ENCODE results near the gene DNAJC2. TPM values are rescaled to one million over a fixed set of nuclear protein-coding genes. Genes with fewer than 3 reads are reported as not detected.
"Not testable (repeated sequence)": the region's sequence is repeated elsewhere in the genome, so short reads cannot be mapped to it uniquely, and the experiment has no call there.

DNAJC2 gene
- total RNA-seq, 2 donors from 2014 or later = 28.8 to 44.0 TPM

- peaks cover 11% of the 10 kb centered on the region for H3K4me1 Mint-ChIP-seq
- H3K27me3 Mint-ChIP-seq = no peaks in the 10 kb centered on the region
- ATAC-seq (replicated peaks) = peak; percentile 55
- H3K36me3 Mint-ChIP-seq (ENCODE audit: low read depth) = peaks cover 99% of the 10 kb centered on the region
- peak overlapping the region; percentile 28 for H3K27ac Mint-ChIP-seq
- peaks cover 3% of the 10 kb centered on the region for H3K9me3 Mint-ChIP-seq
- H3K4me3 Mint-ChIP-seq = peak overlapping the region; percentile 13
These were observed 36.9 kb downstream of the DNAJC2 start for GRCh38 chr7:103307503-103308231.

- peaks cover 17% of the 10 kb centered on the region for H3K4me1 Mint-ChIP-seq
- H3K4me3 Mint-ChIP-seq = no peak overlapping the region
- peaks cover 3% of the 10 kb centered on the region for H3K9me3 Mint-ChIP-seq
- peaks cover 83% of the 10 kb centered on the region for H3K36me3 Mint-ChIP-seq (ENCODE audit: low read depth)
- no peak overlapping the region for H3K27ac Mint-ChIP-seq
- H3K27me3 Mint-ChIP-seq = no peaks in the 10 kb centered on the region
- ATAC-seq (replicated peaks) = no peak
These were observed 43.1 kb downstream of the DNAJC2 start for GRCh38 chr7:103301441-103301840.

GRCh38 chr7:103299660-103300059 lies 44.9 kb downstream of the DNAJC2 start:
- Mint-ChIP-seq H3K36me3 (ENCODE audit: low read depth) (peaks cover 65% of the 10 kb centered on the region), H3K27me3 (no peaks in the 10 kb centered on the region), H3K27ac (no peak overlapping the region), H3K4me3 (no peak overlapping the region), H3K9me3 (peaks cover under 1% of the 10 kb centered on the region), H3K4me1 (peaks cover 13% of the 10 kb centered on the region)
- no peak for ATAC-seq (replicated peaks)

- Mint-ChIP-seq H3K27me3 (no peaks in the 10 kb centered on the region), H3K4me3 (peak overlapping the region; percentile 88), H3K4me1 (peaks cover 6% of the 10 kb centered on the region), H3K9me3 (no peaks in the 10 kb centered on the region), H3K36me3 (ENCODE audit: low read depth) (peaks cover 47% of the 10 kb centered on the region), H3K27ac (peak overlapping the region; percentile 91)
- ATAC-seq (replicated peaks) = no peak
These were observed 46.8 kb downstream of the DNAJC2 start for GRCh38 chr7:103297837-103298179.

GRCh38 chr7:103296901-103297836 lies 47.4 kb downstream of the DNAJC2 start, which contains the start of gene PMPCB:
Gene PMPCB (plus strand): TSS chr7:103297435. CDS start chr7:103297460, 25 bp downstream.
- Mint-ChIP-seq H3K9me3 (no peaks in the 10 kb centered on the region), H3K4me3 (peak within 1 kb of the TSS; percentile 88), H3K36me3 (ENCODE audit: low read depth) (peaks cover 40% of the 10 kb centered on the region), H3K27ac (peak within 1 kb of the TSS; percentile 91), H3K4me1 (peaks cover 6% of the 10 kb centered on the region), H3K27me3 (peaks cover 3% of the 10 kb centered on the region)
- ATAC-seq (replicated peaks) = peak; percentile 96

- no peaks in the 10 kb centered on the region for H3K9me3 Mint-ChIP-seq
- no peak overlapping the region for H3K4me3 Mint-ChIP-seq
- no peak for ATAC-seq (replicated peaks)
- no peak overlapping the region for H3K27ac Mint-ChIP-seq
- H3K27me3 Mint-ChIP-seq = peaks cover 11% of the 10 kb centered on the region
- H3K4me1 Mint-ChIP-seq = peaks cover 4% of the 10 kb centered on the region
- peaks cover 5% of the 10 kb centered on the region for H3K36me3 Mint-ChIP-seq (ENCODE audit: low read depth)
These were observed 51.0 kb downstream of the DNAJC2 start for GRCh38 chr7:103293526-103293925.

- Mint-ChIP-seq H3K4me3 (no peak overlapping the region), H3K27ac (no peak overlapping the region), H3K36me3 (ENCODE audit: low read depth) (no peaks in the 10 kb centered on the region), H3K27me3 (peaks cover 11% of the 10 kb centered on the region), H3K9me3 (no peaks in the 10 kb centered on the region), H3K4me1 (no peaks in the 10 kb centered on the region)
- no peak for ATAC-seq (replicated peaks)
These were observed 52.4 kb downstream of the DNAJC2 start for GRCh38 chr7:103292122-103292521.

- ATAC-seq (replicated peaks); H3K9me3 Mint-ChIP-seq; H3K36me3 Mint-ChIP-seq (ENCODE audit: low read depth); H3K27me3 Mint-ChIP-seq; H3K27ac Mint-ChIP-seq; H3K4me3 Mint-ChIP-seq; H3K4me1 Mint-ChIP-seq: not testable (repeated sequence)
These were observed 61.7 kb downstream of the DNAJC2 start for GRCh38 chr7:103282802-103283427.

- ATAC-seq (replicated peaks) = not testable (repeated sequence)
These were observed 63.8 kb downstream of the DNAJC2 start for GRCh38 chr7:103280803-103281155.

GRCh38 chr7:103279963-103280802 lies 64.4 kb downstream of the DNAJC2 start:
- not testable (repeated sequence) for H3K27me3 Mint-ChIP-seq; H3K9me3 Mint-ChIP-seq; H3K4me1 Mint-ChIP-seq; H3K36me3 Mint-ChIP-seq (ENCODE audit: low read depth)
- peak; percentile 94 for ATAC-seq (replicated peaks)
- peak overlapping the region; percentile 88 for H3K27ac Mint-ChIP-seq
- peak overlapping the region; percentile 96 for H3K4me3 Mint-ChIP-seq

More at GRCh38 chr7:103280803-103281155, 63.8 kb downstream of the DNAJC2 start:
- not testable (repeated sequence) for H3K9me3 Mint-ChIP-seq; H3K4me1 Mint-ChIP-seq; H3K27me3 Mint-ChIP-seq; H3K36me3 Mint-ChIP-seq (ENCODE audit: low read depth)
- H3K27ac Mint-ChIP-seq = peak overlapping the region; percentile 88
- H3K4me3 Mint-ChIP-seq = peak overlapping the region; percentile 96

GRCh38 chr7:103279636-103279962 lies 65.0 kb downstream of the DNAJC2 start:
- not testable (repeated sequence) for H3K27me3 Mint-ChIP-seq; H3K9me3 Mint-ChIP-seq; H3K4me1 Mint-ChIP-seq; H3K36me3 Mint-ChIP-seq (ENCODE audit: low read depth)
- Mint-ChIP-seq H3K27ac (peak overlapping the region; percentile 88), H3K4me3 (peak overlapping the region; percentile 96)
- ATAC-seq (replicated peaks) = peak; percentile 62

GRCh38 chr7:103278195-103278594 lies 66.4 kb downstream of the DNAJC2 start:
- not testable (repeated sequence) for H3K4me1 Mint-ChIP-seq; H3K27me3 Mint-ChIP-seq; ATAC-seq (replicated peaks); H3K27ac Mint-ChIP-seq; H3K9me3 Mint-ChIP-seq
- Mint-ChIP-seq H3K36me3 (ENCODE audit: low read depth) (peaks cover 18% of the 10 kb centered on the region), H3K4me3 (peak overlapping the region; percentile 96)

GRCh38 chr7:103274867-103275266 lies 69.7 kb downstream of the DNAJC2 start:
- H3K4me1 Mint-ChIP-seq; ATAC-seq (replicated peaks); H3K9me3 Mint-ChIP-seq; H3K4me3 Mint-ChIP-seq; H3K27me3 Mint-ChIP-seq; H3K27ac Mint-ChIP-seq: not testable (repeated sequence)
- peaks cover 23% of the 10 kb centered on the region for H3K36me3 Mint-ChIP-seq (ENCODE audit: low read depth)

GRCh38 chr7:103273374-103273773 lies 71.2 kb downstream of the DNAJC2 start:
- not testable (repeated sequence) for H3K27ac Mint-ChIP-seq; H3K27me3 Mint-ChIP-seq; H3K4me3 Mint-ChIP-seq; H3K9me3 Mint-ChIP-seq; ATAC-seq (replicated peaks); H3K4me1 Mint-ChIP-seq
- peaks cover 17% of the 10 kb centered on the region for H3K36me3 Mint-ChIP-seq (ENCODE audit: low read depth)

All from activated T-helper 17 cell treated with anti-CD3 and anti-CD28 coated beads, Interleukin-2, amount 50 U/mL, for 72 hours (primary cell).